Measurements from ENCODE around the gene NCKAP5.

Gene NCKAP5

GRCh38 chr2:133421516-133422324 lies 146.5 kb downstream of the NCKAP5 start:
- DNase-seq (ENCODE audit: low read depth) = no peak

- DNase-seq (ENCODE audit: low read depth) = no peak
Measured at GRCh38 chr2:133420788-133421187, 147.5 kb downstream of the NCKAP5 start.

- DNase-seq (ENCODE audit: low read depth) = no peak
Measured at GRCh38 chr2:133418671-133419070, 149.6 kb downstream of the NCKAP5 start.

- DNase-seq (ENCODE audit: low read depth) = no peak
Measured at GRCh38 chr2:133418021-133418420, 150.2 kb downstream of the NCKAP5 start.

- no peak for DNase-seq (ENCODE audit: low read depth)
Measured at GRCh38 chr2:133417415-133417814, 150.8 kb downstream of the NCKAP5 start.

GRCh38 chr2:133416736-133417135 lies 151.5 kb downstream of the NCKAP5 start:
- DNase-seq (ENCODE audit: low read depth) = no peak

GRCh38 chr2:133416146-133416545 lies 152.1 kb downstream of the NCKAP5 start:
- DNase-seq (ENCODE audit: low read depth) = no peak

GRCh38 chr2:133415210-133415876 lies 152.9 kb downstream of the NCKAP5 start:
- DNase-seq (ENCODE audit: low read depth) = no peak

GRCh38 chr2:133414486-133415209 lies 153.6 kb downstream of the NCKAP5 start:
- no peak for DNase-seq (ENCODE audit: low read depth)

GRCh38 chr2:133413863-133414262 lies 154.4 kb downstream of the NCKAP5 start:
- no peak for DNase-seq (ENCODE audit: low read depth)

- no peak for DNase-seq (ENCODE audit: low read depth)
Measured at GRCh38 chr2:133412694-133413093, 155.6 kb downstream of the NCKAP5 start.

GRCh38 chr2:133411857-133412256 lies 156.4 kb downstream of the NCKAP5 start:
- no peak for DNase-seq (ENCODE audit: low read depth)

GRCh38 chr2:133411101-133411500 lies 157.2 kb downstream of the NCKAP5 start:
- no peak for DNase-seq (ENCODE audit: low read depth)

- DNase-seq (ENCODE audit: low read depth) = no peak
Measured at GRCh38 chr2:133409581-133410285, 158.5 kb downstream of the NCKAP5 start.

- DNase-seq (ENCODE audit: low read depth) = no peak
Measured at GRCh38 chr2:133408671-133409070, 159.6 kb downstream of the NCKAP5 start.

GRCh38 chr2:133407341-133407740 lies 160.9 kb downstream of the NCKAP5 start:
- no peak for DNase-seq (ENCODE audit: low read depth)

GRCh38 chr2:133405252-133405651 lies 163.0 kb downstream of the NCKAP5 start:
- no peak for DNase-seq (ENCODE audit: low read depth)

- no peak for DNase-seq (ENCODE audit: low read depth)
Measured at GRCh38 chr2:133400411-133400810, 167.9 kb downstream of the NCKAP5 start.

GRCh38 chr2:133393895-133394294 lies 174.4 kb downstream of the NCKAP5 start:
- no peak for DNase-seq (ENCODE audit: low read depth)

- DNase-seq (ENCODE audit: low read depth) = no peak
Measured at GRCh38 chr2:133390156-133390555, 178.1 kb downstream of the NCKAP5 start.

GRCh38 chr2:133389569-133389968 lies 178.7 kb downstream of the NCKAP5 start:
- no peak for DNase-seq (ENCODE audit: low read depth)

GRCh38 chr2:133382566-133382965 lies 185.7 kb downstream of the NCKAP5 start:
- DNase-seq (ENCODE audit: low read depth) = no peak
